ENCODE results near the gene OGFOD2.

Gene OGFOD2

GRCh38 chr12:122977655-122978392, 2.8 kb downstream of the OGFOD2 start:
- no peak for DNase-seq (ENCODE audit: low read depth in 2 of 2)

- DNase-seq (ENCODE audit: low read depth in 2 of 2): no peak
These were observed 3.5 kb downstream of the OGFOD2 start for GRCh38 chr12:122978507-122978955.

DNA sequence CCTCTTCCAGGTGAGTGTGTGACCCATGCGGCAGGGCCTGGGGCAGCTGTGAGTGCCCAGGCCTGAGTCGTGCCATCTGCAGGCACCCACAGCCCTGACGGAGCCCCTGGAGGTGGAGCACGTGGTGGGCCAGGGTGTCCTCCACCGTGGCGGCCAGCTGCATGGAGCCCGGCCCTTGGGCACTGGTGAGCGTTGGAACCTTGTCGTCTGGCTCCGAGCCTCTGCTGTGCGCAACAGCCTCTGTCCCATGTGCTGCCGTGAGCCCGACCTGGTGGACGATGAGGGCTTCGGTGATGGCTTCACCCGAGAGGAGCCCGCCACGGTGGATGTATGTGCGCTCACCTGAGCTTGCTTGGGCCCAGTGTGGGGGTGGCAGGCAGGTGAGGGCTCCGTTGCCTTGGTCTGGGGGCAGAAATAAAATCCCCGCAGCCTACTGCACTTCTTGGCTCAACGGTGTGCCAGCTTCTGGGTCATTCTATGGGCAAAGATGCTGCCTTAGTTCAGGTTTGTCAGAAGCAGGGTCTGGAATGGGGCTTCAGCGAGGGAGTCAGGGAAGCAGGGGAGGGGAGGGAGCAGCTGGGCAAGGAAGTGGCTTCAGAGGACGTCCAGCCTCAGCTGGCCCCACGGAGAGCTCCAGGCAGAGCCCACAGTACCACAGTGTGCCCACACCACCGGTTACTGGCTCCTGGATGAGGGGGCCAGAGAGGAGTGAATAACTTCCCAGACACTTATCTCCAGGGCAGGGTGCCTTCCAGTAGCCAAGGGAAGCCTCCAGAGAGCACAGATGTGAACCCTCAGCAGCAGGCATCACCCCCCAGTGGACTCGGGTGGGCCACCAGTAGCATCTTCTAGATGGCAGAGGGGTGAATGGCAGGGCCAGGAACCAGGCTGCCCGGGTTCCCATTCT, 4.2 kb downstream of the OGFOD2 start:
- DNase-seq (ENCODE audit: low read depth in 2 of 2): no peak

DNA sequence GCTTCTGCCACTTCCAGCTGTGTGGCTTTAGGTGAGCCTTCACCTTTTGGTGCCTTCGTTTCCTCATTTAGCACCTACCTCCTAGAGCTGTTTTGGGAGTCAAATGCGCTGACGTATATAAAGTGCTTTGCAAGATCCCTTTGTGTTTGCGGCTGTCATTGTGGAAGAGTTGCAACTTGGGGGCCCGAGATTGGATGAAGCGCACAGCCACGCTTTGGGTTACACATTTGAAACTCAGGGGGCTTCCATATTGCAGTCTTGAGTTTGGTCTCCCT, 4.8 kb downstream of the OGFOD2 start:
- DNase-seq (ENCODE audit: low read depth in 2 of 2): no peak

DNA sequence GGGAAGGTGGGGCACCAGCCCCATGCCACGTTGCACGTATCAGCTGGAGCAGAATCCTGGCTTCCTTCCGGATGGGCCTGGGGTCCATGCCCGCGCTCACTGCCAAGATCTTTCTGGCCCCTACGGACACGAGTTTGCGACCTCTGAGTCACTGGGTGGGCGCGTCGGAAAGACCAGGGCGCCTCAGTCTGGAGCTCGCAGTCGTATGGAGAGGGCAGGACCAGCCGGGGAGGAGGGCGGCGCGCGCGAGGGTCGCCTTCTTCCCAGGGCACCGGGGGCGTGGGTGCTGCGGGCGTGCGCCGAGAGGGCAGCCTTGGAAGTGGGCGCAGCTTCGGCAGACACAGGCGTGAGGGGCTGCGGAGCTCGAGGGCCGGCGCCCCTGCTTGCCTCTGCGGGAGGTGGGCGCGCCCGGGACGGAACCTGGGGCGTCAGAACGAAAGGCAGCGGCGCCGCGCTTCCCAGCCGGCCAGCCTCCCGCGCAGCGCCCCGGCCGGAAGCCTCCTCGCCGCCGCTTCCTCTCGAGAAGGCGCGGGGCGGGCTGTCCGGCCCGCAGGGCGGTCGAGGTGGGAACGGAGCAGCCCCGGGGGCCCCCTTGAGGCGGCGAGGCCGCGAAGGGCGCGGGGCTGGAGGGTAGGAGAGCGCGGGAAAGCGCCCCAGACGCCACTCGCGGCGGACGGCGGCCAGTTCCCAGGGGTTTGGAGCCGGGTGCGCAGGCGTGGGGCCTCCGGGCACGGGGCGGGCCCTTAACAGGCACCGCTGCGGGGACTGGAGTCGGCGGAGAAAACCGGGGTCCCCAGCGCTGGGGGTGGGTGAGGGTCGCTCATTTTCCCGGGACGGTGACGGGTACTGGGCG, 5.4 kb downstream of the OGFOD2 start, which contains the start of gene ARL6IP4:
Gene ARL6IP4, plus strand, starts transcription at position 499 of the 853 bp plus-strand sequence. CDS start 459 bp downstream, outside the sequence.
- peak; percentile 58 to 70 for DNase-seq (ENCODE audit: low read depth in 2 of 2)

DNA sequence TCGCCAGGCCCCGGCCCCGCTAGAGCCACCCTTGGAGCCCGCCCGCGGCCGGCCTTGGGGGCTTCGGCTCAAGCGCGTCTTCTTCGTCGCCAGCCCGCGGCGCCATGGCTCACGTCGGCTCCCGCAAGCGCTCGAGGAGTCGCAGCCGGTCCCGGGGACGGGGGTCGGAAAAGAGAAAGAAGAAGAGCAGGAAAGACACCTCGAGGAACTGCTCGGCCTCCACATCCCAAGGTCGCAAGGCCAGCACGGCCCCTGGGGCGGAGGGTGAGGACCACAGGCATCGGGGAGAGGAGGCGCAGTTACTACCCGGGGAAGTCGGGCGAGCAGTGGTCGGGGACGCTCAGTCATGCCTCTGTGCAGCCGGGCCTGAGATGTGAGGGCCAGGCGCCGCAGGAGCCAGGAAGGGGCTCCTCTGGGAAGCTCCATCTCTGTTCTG, 6.0 kb downstream of the OGFOD2 start:
- no peak for DNase-seq (ENCODE audit: low read depth in 2 of 2)

GRCh38 chr12:122981587-122982476, 6.8 kb downstream of the OGFOD2 start:
- DNase-seq (ENCODE audit: low read depth in 2 of 2): no peak

- DNase-seq (ENCODE audit: low read depth in 2 of 2): no peak
These were observed 7.4 kb downstream of the OGFOD2 start for GRCh38 chr12:122982477-122982815.

DNA sequence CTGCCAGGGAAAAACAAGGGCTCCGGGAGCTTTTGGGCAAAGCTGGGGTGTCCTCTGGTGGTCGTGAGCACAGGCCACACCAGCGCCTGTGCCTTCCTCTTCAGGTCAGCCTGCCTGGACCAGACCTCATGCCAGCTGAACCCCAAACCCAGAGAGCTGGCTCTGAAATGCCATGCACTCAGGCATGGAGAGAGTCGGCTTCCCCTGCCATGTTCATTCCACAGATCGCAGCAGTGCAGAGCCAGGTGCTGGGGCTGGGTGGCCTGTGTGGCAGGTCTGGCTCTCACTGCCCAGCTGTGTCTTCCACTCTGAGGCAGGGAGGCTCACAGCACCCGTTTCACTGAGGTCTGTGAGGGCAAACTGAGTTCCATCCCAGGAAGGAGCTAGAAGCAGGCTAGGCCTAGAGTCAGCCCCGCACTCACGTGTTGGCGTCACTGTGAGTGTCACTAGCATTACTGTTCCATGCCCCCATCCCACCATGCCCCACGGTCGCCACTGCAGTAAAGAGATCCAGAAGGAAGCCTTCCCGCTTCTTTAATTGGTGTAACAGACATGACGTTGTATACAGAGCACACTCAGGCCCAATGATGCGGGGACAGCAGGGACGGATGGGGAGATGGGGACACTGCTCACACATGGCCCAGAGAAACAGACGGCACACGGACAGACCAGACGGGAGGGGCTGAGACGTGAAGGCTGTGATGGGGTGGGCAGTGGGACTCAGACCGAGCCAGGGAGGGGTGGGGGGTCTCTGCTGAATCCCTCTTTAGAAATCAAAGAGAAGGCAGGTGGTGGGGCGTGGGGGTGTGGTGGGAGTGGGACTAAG, 8.1 kb downstream of the OGFOD2 start:
- DNase-seq (ENCODE audit: low read depth in 2 of 2): no peak

GRCh38 chr12:122983789-122984515, 8.9 kb downstream of the OGFOD2 start:
- no peak for DNase-seq (ENCODE audit: low read depth in 2 of 2)

DNA sequence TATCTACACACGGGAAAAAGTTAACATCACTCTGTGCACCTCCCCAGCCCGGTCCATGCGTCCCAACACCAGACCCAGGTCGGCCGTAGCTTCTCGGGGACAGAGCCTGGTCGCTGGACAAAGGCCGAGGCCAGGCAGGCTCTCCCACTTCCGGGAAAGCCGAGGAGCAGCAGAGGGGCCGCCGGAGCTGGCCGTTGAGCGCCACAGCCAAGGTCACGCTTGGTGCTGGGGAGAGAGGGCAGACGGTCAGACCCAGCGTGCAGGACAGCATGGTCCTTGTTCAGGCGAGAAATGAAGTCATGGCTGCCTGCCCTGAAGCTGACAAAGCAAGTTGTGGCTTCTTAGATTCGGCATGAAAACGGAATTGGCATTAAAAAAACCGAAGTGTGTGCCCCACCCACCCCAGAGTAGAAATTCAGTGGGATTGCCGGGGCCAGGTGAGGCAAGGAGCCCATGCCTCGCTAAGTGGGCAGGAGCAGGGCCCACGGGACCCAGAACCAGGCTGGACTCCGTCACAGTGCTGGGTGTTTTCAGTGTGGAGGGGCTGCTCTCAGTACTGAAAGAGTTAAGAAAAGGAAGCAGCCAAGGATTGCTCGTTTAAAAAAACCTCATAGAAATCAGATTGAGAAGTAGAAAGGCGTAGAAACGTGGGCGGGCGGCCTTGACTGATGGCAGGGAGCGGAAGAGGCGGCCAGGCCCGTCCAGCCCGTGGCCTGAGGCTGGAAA, 9.7 kb downstream of the OGFOD2 start:
- no peak for DNase-seq (ENCODE audit: low read depth in 2 of 2)

DNA sequence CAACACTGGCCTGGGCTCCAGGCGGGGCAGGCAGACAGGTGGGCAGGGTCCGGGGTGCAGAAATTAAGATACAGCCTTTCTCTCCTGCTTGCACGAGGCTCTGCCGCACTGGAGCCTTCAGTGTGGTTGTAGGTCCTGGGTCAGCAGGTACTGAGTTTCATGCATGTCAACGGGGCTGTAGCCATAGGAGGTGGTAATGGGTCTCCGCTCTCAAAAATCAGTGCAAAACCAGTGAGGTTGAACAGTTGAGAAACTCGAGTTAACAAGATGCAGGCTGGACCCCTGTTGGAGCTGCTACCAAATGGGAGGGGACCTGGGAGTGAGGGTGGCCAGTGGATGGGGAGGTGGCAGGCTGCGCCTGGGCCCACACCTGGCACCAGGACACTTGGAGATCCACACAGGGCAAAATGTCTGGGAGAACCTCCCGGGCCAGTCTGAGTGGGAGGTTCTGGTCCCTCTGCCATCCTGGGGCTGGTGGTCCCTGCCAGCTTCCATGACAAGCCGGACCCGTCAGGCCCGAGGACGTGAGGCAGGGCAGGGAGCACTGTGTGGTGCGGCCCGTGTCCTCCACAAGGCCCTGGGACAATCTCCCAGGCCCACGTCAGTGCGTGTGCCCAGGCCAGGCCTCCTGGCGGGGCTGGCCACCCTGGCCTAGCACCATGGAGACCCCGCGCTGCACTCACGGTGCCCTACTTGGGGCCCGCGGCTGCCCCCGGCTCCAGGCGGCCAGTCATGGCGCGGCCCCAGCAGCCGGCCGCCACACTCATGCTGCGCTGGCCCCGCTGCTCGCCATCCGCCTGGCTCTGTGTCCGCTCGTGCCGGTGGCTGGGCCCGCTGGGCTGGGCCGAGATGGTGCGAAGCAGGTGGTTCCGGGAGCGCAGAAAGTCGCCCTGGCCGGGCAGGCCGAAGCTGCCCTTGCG, 10.6 kb downstream of the OGFOD2 start:
- no peak for DNase-seq (ENCODE audit: low read depth in 2 of 2)

DNA sequence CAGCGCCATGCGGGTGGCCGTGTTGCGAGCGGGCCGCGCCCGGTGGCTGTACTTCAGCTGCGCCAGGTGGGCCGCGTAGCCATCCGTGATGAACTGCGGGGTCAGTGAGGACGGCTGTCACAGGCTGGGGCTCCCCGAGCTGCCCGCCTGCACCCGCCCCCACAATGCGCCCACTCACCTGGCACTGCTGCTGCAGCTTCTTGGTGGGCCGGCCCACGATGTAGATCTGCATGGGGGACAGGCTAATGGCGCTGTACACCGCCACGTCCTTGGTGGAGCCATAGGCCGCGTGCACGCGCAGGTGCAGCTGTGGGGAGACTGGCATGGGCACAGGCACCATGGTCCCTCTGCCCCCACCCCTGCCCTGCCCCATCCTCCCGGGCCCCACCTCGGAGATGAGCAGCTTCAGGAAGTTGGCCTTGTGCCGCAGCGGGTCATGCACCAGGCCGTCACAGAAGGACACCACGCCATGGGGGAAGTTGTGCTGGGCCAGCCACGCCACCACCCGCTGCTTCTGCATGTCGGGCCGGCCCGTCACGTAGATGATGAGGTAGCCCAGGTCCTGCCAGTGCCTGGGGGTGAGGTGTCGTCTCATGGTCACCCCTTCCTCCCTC, 11.3 kb downstream of the OGFOD2 start:
- no peak for DNase-seq (ENCODE audit: low read depth in 2 of 2)

DNA sequence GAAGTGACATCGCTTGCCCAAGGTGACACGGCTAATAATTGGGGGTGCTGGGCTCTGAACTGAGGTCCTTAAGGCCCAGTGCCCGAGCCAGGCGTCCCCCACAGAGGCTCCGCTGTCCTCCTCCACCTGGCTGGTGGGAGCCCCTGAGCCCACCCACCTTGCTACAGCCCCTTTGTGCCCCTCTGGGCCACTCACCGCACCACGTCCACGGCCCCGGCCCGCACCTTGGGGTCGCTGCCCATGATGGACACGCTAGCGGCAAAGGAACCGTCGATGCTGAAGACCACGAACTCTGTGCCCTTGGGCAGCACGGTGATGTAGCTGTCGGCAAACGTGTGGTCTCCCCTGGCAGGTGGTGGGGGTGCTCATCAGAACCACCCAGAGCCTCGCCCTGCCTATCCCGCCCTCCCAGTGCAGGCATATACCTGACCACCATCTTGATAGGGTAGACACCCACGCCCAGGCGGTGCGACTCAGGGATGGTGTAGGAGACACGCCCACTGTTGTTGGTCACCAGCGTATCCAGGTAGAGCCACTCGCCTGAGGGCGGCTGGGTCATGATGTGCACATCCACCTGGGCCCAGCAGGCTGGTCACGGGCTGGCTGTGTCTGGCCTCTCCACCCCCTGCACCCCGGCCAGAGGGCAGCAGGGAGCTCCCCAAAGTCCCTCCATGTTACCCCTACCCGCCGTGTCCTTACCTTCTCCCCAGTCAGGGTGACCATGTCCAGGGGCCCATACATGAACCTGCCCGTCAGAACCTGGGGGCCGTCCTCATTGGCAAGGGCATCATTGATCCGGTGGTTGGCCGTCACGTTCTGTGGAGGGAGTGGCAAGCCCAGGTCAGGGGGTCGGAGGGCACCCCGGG, 12.3 kb downstream of the OGFOD2 start:
- no peak for DNase-seq (ENCODE audit: low read depth in 2 of 2)

- DNase-seq (ENCODE audit: low read depth in 2 of 2): no peak
These were observed 13.0 kb downstream of the OGFOD2 start for GRCh38 chr12:122988036-122988435.

DNA sequence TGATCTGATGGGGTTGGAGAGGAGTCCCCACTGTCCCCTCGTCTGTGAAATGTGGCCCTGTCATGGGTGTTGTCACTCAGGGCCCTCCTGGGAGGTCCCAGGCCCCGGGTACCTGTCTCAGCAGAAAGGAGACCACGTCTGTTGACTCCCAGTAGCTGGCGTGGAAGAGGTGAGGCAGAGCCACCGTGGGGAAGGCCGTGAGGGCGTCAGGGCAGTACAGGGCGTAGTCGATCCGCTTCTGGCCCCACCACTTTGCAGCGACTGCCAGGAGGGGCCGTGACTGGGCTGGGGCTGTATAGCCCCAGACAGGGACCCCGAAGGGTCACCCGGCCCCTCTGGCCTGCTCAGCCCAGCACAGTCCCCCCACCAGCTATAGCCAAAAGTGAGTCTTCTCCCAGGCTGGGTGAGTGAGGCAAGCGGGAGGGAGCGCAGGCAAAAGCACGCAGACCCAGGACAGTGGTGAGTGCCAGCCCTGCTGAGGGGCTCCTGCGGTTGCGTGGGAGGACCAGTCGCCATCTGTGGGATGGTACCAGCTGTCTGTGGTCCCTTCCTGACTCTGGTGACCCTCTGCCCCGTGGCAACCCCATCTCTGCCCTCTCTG, 13.7 kb downstream of the OGFOD2 start:
- no peak for DNase-seq (ENCODE audit: low read depth in 2 of 2)

Measured in stimulated activated CD8-positive, alpha-beta memory T cell treated with anti-CD3 and anti-CD28 coated beads, Interleukin-15, amount 100 ng/mL, for 48 hours (primary cell).